MM.1S (cell line): ENCODE results near the gene BBOX1.

Source experiments
- CTCF ChIP-seq: fragments of 300-600 bp; sonication (generic); IDR thresholded peaks from 2 replicates; pipeline ENCODE4 v1.5.1; 2016; ENCODE audit warnings: antibody characterized with exemption, low read length, mixed read lengths
- EZH2 ChIP-seq: fragments of 300-600 bp; sonication (generic); optimal IDR thresholded peaks from 2 replicates; pipeline ENCODE3; 2017; ENCODE audit warnings: low read depth, mild to moderate bottlenecking, antibody characterized with exemption, low read length, mixed read lengths
- EZH2phosphoT487 ChIP-seq: fragments of 300-600 bp; sonication (generic); IDR thresholded peaks from 2 replicates; pipeline ENCODE4 v1.6.1; 2018; ENCODE audit warnings: antibody characterized with exemption, low read length

DNA sequence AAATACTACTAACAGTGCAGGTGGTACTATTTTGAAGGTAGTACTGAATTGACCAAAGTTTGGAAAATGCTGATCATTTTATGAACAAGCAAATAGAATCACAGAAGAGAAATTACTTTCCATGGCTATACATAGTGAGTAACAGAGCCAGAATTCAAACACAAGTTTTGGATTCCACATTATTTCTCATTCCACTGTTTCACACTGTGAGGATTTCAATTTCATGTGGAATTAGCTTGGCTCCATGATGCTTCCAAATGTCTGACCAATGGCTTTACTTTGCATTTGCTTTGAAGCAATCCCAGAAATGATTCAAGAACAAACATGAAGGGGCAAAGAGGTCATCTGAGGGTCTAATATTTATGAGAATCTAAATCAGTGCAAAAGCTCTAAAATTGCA, 98.1 kb downstream of the BBOX1 start:
- TF ChIP-seq EZH2 (no peak), CTCF (no peak), EZH2phosphoT487 (no peak)
